Right atrium auricular region (tissue), 2 donors: ENCODE data around the gene MRPL4. TPM values are rescaled to one million over a fixed set of nuclear protein-coding genes. Genes with fewer than 3 reads are reported as not detected.

Experiments
- DNase-seq: peaks from one replicate; pipeline ENCODE4 v3.0.0-alpha.2; 2019; ENCODE audit warnings: low spot score
- H3K27ac ChIP-seq, 2 donors: fragments of 200-600 bp; sonication (generic); 1 replicate in 1 of 2; 2 replicates in 1 of 2; pipeline ENCODE4 v1.5.1; 2016 to 2019
- H3K27me3 ChIP-seq, 2 donors: fragments of 200-600 bp; sonication (generic); one replicate each; pipeline versions ENCODE4 v1.5.1 to v1.6.0; 2017 to 2019
- H3K36me3 ChIP-seq: fragments of 200-600 bp; sonication (generic); one replicate; pipeline ENCODE4 v1.5.1; 2016
- H3K4me1 ChIP-seq, 2 donors: fragments of 200-600 bp; sonication (generic); one replicate each; pipeline versions ENCODE4 v1.5.1 to v1.6.0; 2017 to 2019
- H3K4me3 ChIP-seq, 2 donors: fragments of 200-600 bp; sonication (generic); 1 replicate in 1 of 2; 2 replicates in 1 of 2; pipeline ENCODE4 v1.5.1; 2017 to 2019; ENCODE audit warnings: mild to moderate bottlenecking in 1 of 2, moderate library complexity in 1 of 2
- H3K9me3 ChIP-seq, 2 donors: fragments of 200-600 bp; sonication (generic); one replicate each; pipeline ENCODE4 v1.5.1; 2019
- total RNA-seq, 2 donors: library from RNA; depleted of rRNA; stranded (reverse); fragments of >200 nt; gene quantifications; one replicate each; pipeline ENCODE4 v1.1.0, GENCODE V29; 2016
- TF ChIP-seq, protein P1 (sequence below), 2 donors: fragments of 200-600 bp; sonication (generic); IDR thresholded peaks; one replicate each; pipeline ENCODE4 v1.5.1; 2019; ENCODE audit warnings: antibody characterized with exemption in 2 of 2

Gene MRPL4
- total RNA-seq, 2 donors from 2014 or later: 75.9 to 86.3 TPM

- Histone ChIP-seq H3K27me3 (no peaks in the 10 kb centered on the region), H3K27ac (no peak overlapping the region), H3K4me1 (peaks cover 0 to 7% of the 10 kb centered on the region in 2 donors), H3K4me3 (no peak overlapping the region), H3K36me3 (peaks cover 51% of the 10 kb centered on the region), H3K9me3 (no peaks in the 10 kb centered on the region)
- DNase-seq: peak; percentile 87
- TF ChIP-seq, protein P1, sequence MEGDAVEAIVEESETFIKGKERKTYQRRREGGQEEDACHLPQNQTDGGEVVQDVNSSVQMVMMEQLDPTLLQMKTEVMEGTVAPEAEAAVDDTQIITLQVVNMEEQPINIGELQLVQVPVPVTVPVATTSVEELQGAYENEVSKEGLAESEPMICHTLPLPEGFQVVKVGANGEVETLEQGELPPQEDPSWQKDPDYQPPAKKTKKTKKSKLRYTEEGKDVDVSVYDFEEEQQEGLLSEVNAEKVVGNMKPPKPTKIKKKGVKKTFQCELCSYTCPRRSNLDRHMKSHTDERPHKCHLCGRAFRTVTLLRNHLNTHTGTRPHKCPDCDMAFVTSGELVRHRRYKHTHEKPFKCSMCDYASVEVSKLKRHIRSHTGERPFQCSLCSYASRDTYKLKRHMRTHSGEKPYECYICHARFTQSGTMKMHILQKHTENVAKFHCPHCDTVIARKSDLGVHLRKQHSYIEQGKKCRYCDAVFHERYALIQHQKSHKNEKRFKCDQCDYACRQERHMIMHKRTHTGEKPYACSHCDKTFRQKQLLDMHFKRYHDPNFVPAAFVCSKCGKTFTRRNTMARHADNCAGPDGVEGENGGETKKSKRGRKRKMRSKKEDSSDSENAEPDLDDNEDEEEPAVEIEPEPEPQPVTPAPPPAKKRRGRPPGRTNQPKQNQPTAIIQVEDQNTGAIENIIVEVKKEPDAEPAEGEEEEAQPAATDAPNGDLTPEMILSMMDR (IDR thresholded peaks at IDR 0.05): peak; percentile 57 to 72
Measured at GRCh38 chr19:10259162-10259905, 7.3 kb downstream of the MRPL4 start.

DNA sequence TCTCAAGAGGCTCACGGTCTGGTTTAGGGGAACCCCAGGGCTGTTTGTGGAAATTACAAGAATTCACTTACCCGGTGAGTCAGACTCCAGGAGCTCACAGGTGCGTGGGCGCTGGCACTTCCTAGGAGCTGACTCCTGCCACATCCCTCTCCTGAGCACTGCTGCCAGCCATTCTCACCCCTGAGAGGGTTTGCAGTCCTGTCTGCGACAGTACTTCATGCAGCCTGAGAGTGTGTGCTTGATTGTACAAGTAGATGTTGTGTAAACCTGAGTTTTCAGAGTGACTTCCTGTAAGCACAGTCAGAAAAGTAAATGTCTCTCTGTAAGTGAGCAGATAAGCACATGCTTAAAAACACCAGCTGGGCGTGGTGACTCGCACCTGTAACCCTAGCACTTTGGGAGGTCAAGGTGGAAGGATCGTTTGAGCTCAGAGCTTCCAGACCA, 8.1 kb downstream of the MRPL4 start:
- Histone ChIP-seq H3K4me3 (no peak overlapping the region), H3K9me3 (no peaks in the 10 kb centered on the region), H3K4me1 (peaks cover 0 to 7% of the 10 kb centered on the region in 2 donors), H3K27ac (no peak overlapping the region), H3K36me3 (peaks cover 43% of the 10 kb centered on the region), H3K27me3 (no peaks in the 10 kb centered on the region)
- DNase-seq: no peak
- TF ChIP-seq, protein P1 (IDR thresholded peaks at IDR 0.05): no peak

GRCh38 chr19:10262771-10263170, 10.8 kb downstream of the MRPL4 start:
- DNase-seq: no peak
- TF ChIP-seq, protein P1 (IDR thresholded peaks at IDR 0.05): no peak
- H3K27ac ChIP-seq: no peak overlapping the region
- H3K9me3 ChIP-seq: no peaks in the 10 kb centered on the region
- H3K4me1 ChIP-seq: peaks cover 0 to 12% of the 10 kb centered on the region in 2 donors
- peaks cover 18% of the 10 kb centered on the region for H3K36me3 ChIP-seq
- no peaks in the 10 kb centered on the region for H3K27me3 ChIP-seq
- H3K4me3 ChIP-seq: no peak overlapping the region

DNA sequence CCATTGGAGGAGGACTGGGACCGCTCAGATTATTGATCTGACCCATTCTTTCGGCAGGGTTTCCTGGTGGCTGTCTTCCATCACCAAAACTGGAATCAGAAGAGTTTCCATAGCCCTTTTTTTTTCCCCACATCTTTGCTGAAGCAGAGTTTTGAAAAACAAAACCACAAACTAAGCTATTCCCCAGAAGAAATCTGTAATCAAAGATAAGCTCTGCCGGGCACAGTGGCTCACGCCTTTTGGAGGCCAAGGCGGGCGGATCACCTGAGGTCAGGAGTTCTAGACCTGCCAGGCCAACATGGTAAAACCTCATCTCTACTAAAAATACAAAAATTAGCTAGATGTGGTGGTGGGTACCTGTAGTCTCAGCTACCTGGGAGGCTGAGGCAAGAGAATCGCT, 14.7 kb downstream of the MRPL4 start:
- H3K4me3 ChIP-seq: no peak overlapping the region
- no peak overlapping the region for H3K27ac ChIP-seq
- no peak for DNase-seq
- peaks cover 0 to 5% of the 10 kb centered on the region in 2 donors for H3K27me3 ChIP-seq
- TF ChIP-seq, protein P1 (IDR thresholded peaks at IDR 0.05): no peak
- no peaks in the 10 kb centered on the region for H3K36me3 ChIP-seq
- peaks cover 0 to 30% of the 10 kb centered on the region in 2 donors for H3K4me1 ChIP-seq
- no peaks in the 10 kb centered on the region for H3K9me3 ChIP-seq

- peaks cover 0 to 34% of the 10 kb centered on the region in 2 donors for H3K4me1 ChIP-seq
- DNase-seq: no peak
- no peaks in the 10 kb centered on the region for H3K9me3 ChIP-seq
- TF ChIP-seq, protein P1 (IDR thresholded peaks at IDR 0.05): no peak
- no peak overlapping the region for H3K4me3 ChIP-seq
- peaks cover 0 to 5% of the 10 kb centered on the region in 2 donors for H3K27me3 ChIP-seq
- no peaks in the 10 kb centered on the region for H3K36me3 ChIP-seq
- H3K27ac ChIP-seq: peak overlapping the region; percentile 42 to 68
Measured at GRCh38 chr19:10268071-10268470, 16.1 kb downstream of the MRPL4 start.
